SJCRH30 (cell line): ENCODE measurements around the gene EYA3. TPM values are rescaled to one million over a fixed set of nuclear protein-coding genes. Genes with fewer than 3 reads are reported as not detected.

ENCODE experiments used
- total RNA-seq: library from RNA; depleted of rRNA; stranded (reverse); fragments of >200 nt; shearing (Covaris generic); gene quantifications from 2 replicates; pipeline ENCODE4 v1.2.3, GENCODE V29; 2014; rRNA removed

The EYA3 gene
- total RNA-seq, 1 experiment from 2014 or later, result 40.0 TPM

Other genes starting within 250 kb of the EYA3 start
- gene THEMIS2, start 216.1 kb downstream of the EYA3 start, total RNA-seq, result 13.4 and 13.7 TPM in 2 replicates
- 175 and 202 TPM in 2 replicates for gene RPA2, start 174.0 kb downstream of the EYA3 start, total RNA-seq
- gene SMPDL3B, start 153.6 kb downstream of the EYA3 start, total RNA-seq, result 0.15 and 0.16 TPM in 2 replicates
- gene XKR8, start 128.6 kb downstream of the EYA3 start, total RNA-seq, result not detected in 2 replicates
- 0.04 TPM in 1 of 2 replicates, not detected in the other for gene PTAFR, start 88.1 kb upstream of the EYA3 start, total RNA-seq
- 115 and 127 TPM in 2 replicates for gene DNAJC8, start 144.4 kb upstream of the EYA3 start, total RNA-seq
- gene ATP5IF1, start 147.5 kb upstream of the EYA3 start, total RNA-seq, result 174 and 179 TPM in 2 replicates
- gene SESN2, start 170.9 kb upstream of the EYA3 start, total RNA-seq, result 5.8 and 8.2 TPM in 2 replicates
- gene MED18, start 240.4 kb upstream of the EYA3 start, total RNA-seq, result 16.3 and 16.7 TPM in 2 replicates